NCI-H510A treated with DMSO at 0.1 percent for 48 hours (cell line): ENCODE measurements around the gene NCAPG2.
A peak's percentile ranks its signal among the peaks of the same experiment; 100 is the strongest.
"Not testable (repeated sequence)": the region's sequence is repeated elsewhere in the genome, so short reads cannot be mapped to it uniquely, and the experiment has no call there.

Experiments used
- DNase-seq: peaks from one replicate; lab custom pipeline; 2025; lab: John Stamatoyannopoulos, UW

Gene NCAPG2

GRCh38 chr7:158666966-158667678 is 37.5 kb downstream of the NCAPG2 start:
- DNase-seq, result not testable (repeated sequence)

DNA sequence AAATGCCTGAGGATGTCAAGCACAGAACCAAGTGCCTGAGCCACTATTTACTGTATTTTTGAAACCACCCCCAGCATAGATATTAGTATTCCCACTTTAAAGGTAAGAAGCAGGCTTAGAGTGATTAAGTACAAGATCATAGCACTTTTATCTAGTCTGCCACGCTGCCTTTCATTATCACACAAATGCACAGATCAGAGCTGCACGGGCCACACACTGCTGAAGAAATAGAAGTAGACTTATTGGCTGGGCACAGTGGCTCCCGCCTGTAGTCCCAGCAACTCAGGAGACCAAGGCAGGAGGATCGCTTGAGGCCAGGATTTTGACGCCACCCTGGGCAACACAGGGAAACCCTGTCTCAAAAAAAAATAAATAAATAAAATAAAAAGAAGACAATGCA is 38.2 kb downstream of the NCAPG2 start:
- DNase-seq, result no peak

GRCh38 chr7:158664406-158664805 is 40.2 kb downstream of the NCAPG2 start:
- DNase-seq, result no peak

- DNase-seq, result no peak
Measured at GRCh38 chr7:158663428-158663741, 41.2 kb downstream of the NCAPG2 start.

GRCh38 chr7:158662610-158663427 is 41.8 kb downstream of the NCAPG2 start:
- DNase-seq, result peak; percentile 49

DNA sequence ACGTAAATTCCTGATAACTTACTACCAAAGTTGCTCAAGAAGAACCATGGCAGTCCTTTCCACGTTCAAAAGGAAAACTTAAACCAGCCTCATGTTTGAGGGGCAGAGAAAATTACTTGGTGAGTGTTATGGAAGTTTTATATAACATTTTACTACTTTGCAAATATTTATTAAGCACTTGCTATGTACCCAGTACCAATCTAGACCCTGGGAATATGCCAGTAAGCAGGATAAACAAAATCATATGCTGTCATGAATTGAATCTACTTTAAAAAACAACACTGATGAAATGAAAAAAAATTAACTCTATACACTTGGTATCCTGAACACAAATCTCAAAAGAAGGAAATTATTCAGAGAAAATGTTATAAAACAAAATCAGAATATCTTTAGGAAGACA is 46.1 kb downstream of the NCAPG2 start:
- DNase-seq, result no peak

GRCh38 chr7:158657189-158657746 is 47.3 kb downstream of the NCAPG2 start:
- DNase-seq, result peak; percentile 16

DNA sequence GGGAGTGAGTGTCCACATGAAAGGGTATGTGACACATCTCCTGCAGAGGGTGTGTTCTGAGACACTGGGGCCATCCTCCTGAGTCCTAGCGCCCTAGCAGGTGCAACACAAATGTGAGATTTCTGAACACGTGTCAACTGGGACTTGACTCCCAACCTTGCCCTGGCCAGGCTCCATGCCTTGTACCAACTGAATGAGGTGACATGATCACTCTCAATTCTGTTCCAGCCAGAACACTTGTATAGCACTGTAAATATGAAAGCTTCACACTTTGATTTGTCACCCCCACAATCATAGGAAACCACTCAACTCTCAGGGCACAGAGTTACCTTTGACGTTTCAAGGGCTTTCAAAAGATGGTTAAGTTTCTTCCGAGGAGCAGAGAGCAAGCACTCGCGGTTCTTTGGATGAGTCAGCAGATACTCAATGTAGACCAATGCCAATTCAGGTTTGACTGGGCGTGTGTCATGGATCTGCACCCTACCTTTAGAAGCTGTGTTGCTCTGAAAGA is 48.6 kb downstream of the NCAPG2 start:
- DNase-seq, result no peak

- DNase-seq, result no peak
Measured at GRCh38 chr7:158655507-158655906, 49.1 kb downstream of the NCAPG2 start.

DNA sequence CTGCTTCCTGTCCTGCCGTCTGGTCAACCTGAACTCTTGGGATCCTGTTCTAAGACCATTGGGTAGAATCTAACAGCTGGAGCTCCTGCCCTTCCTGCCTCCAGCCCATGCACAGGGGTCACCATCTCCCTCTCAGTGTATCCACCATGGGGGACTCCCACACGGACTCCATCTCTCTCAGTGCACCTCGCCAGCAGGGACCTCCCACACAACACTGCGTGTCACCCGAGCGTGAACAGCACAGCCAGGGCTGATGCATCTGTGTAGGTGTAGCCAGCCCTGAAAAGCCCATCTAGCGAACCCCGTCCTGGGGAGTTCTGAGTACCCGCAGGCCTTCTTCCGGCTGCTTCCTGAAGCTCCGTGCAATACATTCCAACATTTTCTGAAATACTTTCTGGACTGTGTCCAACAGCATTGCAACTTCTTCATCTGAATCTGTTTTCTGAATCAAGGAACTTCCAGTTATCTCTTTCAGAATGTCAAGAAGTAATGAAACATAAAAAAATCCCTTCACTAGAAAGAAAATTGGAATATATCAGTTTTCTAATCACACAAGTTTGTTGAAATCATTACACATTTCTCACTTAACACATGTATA is 52.5 kb downstream of the NCAPG2 start:
- DNase-seq, result no peak

- no peak for DNase-seq
Measured at GRCh38 chr7:158650821-158651225, 53.8 kb downstream of the NCAPG2 start.

GRCh38 chr7:158649279-158649678 is 55.3 kb downstream of the NCAPG2 start:
- no peak for DNase-seq

DNA sequence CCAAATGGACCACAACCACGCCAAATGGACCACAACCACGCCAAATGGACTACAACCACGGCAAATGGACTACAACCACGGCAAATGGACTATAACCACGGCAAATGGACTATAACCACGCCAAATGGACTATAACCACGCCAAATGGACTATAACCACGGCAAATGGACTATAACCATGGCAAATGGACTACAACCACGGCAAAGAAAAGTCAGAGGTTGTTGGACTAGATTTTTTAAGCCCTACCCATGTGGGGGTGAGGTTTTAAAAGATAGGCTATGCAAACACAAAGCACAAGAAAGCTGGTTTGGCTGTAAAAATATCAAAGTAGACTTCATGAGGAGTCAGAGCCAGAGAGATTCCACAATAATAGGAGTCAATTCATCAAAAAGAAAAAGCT is 55.8 kb downstream of the NCAPG2 start:
- DNase-seq, result no peak

DNA sequence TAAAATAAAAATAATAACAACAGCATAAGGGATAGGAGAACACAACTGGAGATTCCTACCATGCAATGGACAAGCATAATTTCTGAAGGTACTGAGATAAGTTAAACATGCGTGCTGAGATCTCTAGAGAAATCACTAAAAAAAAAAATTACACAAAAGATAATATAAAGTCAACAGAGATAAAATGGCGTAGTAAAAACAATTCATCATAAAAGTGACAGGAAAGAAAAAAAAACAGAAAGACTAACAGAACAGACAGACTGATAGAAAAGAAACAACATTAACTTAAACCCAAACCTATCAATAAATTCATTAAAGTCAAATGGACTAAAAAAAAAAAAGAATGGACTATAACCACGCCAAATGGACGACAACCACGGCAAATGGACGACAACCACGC is 56.4 kb downstream of the NCAPG2 start:
- no peak for DNase-seq

- DNase-seq, result no peak
Measured at GRCh38 chr7:158647475-158647792, 57.2 kb downstream of the NCAPG2 start.

- DNase-seq, result peak; percentile 16
Measured at GRCh38 chr7:158646766-158647474, 57.7 kb downstream of the NCAPG2 start.

DNA sequence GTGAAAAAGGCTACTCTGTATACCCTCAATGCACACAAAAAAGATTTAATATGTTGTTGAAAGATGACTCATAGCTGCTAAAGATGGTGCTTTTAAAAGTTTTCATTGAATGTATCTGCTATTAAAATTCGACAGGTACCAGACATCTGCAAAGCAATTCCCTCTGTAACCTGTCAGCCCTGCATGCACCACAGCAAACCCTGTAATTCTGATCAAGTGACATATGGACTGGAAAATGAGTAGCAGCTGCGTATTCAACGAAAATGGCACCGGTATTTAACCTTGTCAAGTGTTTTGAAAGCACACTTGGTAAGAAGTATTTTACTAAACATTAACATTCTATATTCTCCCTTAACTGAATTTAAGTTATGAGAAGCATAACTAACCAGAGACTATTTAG is 58.8 kb downstream of the NCAPG2 start:
- no peak for DNase-seq

DNA sequence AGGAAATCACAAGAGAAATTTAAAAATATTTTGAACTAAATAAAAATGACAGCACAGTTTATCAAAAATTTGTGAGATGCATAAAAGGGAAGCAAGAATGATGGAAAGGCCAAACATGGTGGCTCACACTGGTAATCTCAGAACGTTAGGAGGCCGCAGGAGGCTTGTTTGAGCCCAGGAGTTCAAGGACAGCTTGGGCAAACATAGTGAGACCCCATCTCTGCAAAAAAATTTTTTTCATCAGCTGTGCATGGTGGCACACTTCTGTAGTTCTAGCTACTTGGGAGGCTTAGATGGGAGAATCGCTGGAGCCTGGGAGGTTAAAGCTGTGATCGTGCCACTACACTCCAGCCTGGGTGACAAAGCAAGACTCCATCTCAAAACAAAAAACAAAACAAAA is 62.5 kb downstream of the NCAPG2 start:
- DNase-seq, result no peak

GRCh38 chr7:158638001-158638400 is 66.6 kb downstream of the NCAPG2 start:
- no peak for DNase-seq

DNA sequence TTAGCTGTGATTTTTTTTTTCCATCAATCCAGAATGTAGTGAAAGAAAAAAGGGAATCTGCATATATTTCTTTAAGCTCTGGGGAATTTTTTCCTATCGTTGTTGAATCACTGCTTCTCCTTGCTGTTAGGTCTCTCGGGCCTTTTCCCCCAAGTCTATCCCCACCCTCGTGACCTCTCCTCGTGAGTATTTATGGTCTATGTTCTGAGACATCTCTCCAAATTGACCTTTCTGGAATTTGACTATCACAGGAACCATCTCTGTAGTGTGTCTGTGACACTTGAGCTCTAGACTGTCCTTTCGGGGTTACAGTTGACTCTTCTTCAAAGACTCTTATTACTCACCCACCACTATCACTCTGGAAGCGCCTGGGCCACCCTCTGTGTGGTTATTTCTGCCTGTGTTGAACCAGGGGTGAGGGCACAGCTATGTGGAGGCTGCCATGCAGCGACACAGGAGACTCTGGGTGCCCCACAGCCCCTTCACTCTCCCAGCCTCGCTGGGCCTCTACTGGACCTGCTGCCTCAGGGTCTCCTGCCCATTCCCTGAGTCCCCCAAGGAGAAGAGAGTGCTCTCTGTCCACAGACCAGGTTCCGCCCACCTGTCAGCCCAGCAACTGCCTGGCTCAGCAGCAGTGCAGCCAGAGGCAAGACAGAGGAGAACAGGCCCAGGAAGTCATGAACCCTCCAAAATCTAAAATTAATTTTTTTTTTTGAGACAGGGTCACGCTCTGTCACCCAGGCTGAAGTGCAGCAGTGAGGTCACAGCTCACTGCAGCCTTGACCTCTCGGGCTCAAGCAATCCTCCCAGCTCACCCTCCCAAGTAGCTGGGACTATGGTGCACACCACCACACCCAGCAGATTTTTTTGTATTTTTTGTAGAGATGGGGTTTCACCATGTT is 71.3 kb downstream of the NCAPG2 start:
- DNase-seq, result no peak

- DNase-seq, result no peak
Measured at GRCh38 chr7:158631574-158632195, 72.9 kb downstream of the NCAPG2 start.
